GM21367 (cell line): Measurements from ENCODE around the gene NCKAP1.
"Not testable (repeated sequence)": the region's sequence is repeated elsewhere in the genome, so short reads cannot be mapped to it uniquely, and the experiment has no call there.

Experiments used
- ATAC-seq: cut with Tn5 transposase; IDR thresholded peaks from one replicate; pipeline ENCODE4 v1.9.1; 2021; ENCODE audit not compliant: unreplicated experiment

NCKAP1 gene

GRCh38 chr2:183037553-183038340, 510 bp downstream of the NCKAP1 start:
- peak; percentile 33 for ATAC-seq

GRCh38 chr2:183037074-183037552, 1.1 kb downstream of the NCKAP1 start:
- no peak for ATAC-seq

GRCh38 chr2:183035954-183036669, 2.1 kb downstream of the NCKAP1 start:
- ATAC-seq = peak; percentile 53

- ATAC-seq = no peak
Observed at GRCh38 chr2:183035298-183035953, 2.8 kb downstream of the NCKAP1 start.

GRCh38 chr2:183034806-183035205, 3.5 kb downstream of the NCKAP1 start:
- ATAC-seq = no peak

GRCh38 chr2:183033951-183034350, 4.3 kb downstream of the NCKAP1 start:
- no peak for ATAC-seq

GRCh38 chr2:183031911-183032794, 6.1 kb downstream of the NCKAP1 start:
- no peak for ATAC-seq

GRCh38 chr2:183029219-183029618, 9.0 kb downstream of the NCKAP1 start:
- ATAC-seq = no peak

GRCh38 chr2:183028108-183028507, 10.1 kb downstream of the NCKAP1 start:
- no peak for ATAC-seq

- no peak for ATAC-seq
Observed at GRCh38 chr2:183027443-183027842, 10.8 kb downstream of the NCKAP1 start.

GRCh38 chr2:183026424-183026823, 11.8 kb downstream of the NCKAP1 start:
- no peak for ATAC-seq

- ATAC-seq = no peak
Observed at GRCh38 chr2:183025993-183026392, 12.3 kb downstream of the NCKAP1 start.

- ATAC-seq = no peak
Observed at GRCh38 chr2:183024339-183025095, 13.7 kb downstream of the NCKAP1 start.

- ATAC-seq = no peak
Observed at GRCh38 chr2:183022711-183023110, 15.5 kb downstream of the NCKAP1 start.

GRCh38 chr2:183021613-183022012, 16.6 kb downstream of the NCKAP1 start:
- ATAC-seq = no peak

- ATAC-seq = no peak
Observed at GRCh38 chr2:183019718-183020442, 18.4 kb downstream of the NCKAP1 start.

GRCh38 chr2:183017845-183018244, 20.4 kb downstream of the NCKAP1 start:
- not testable (repeated sequence) for ATAC-seq

GRCh38 chr2:183014005-183014404, 24.3 kb downstream of the NCKAP1 start:
- ATAC-seq = no peak

GRCh38 chr2:183011743-183012142, 26.5 kb downstream of the NCKAP1 start:
- ATAC-seq = no peak
